Adrenal gland (tissue), 12 donors: ENCODE data around the gene XPO4. TPM values are rescaled to one million over a fixed set of nuclear protein-coding genes. Genes with fewer than 3 reads are reported as not detected.

Experiments used
- DNase-seq, 7 donors: peaks; one replicate each; pipeline ENCODE4 v3.0.0-alpha.2; 2019 to 2020
- H3K27ac ChIP-seq, 5 donors: fragments of 200-600 bp; sonication (generic) in 4 of 5; 1 replicate in 3 of 5; 2 replicates in 2 of 5; pipeline versions ENCODE4 v1.5.1 to v1.8.0; 2016 to 2020; ENCODE audit warnings: mild to moderate bottlenecking in 1 of 5
- H3K27me3 ChIP-seq: fragments of 200-600 bp; 2 replicates; pipeline ENCODE4 v1.8.0; 2021
- H3K36me3 ChIP-seq, 2 donors: fragments of 200-600 bp; replicated peaks in 1 of 2; 1 replicate in 1 of 2; 2 replicates in 1 of 2; pipeline versions ENCODE4 v1.5.1 to v1.8.0; 2018 to 2022
- H3K4me1 ChIP-seq, 2 donors: fragments of 200-600 bp; replicated peaks in 1 of 2; 1 replicate in 1 of 2; 2 replicates in 1 of 2; pipeline versions ENCODE4 v1.5.1 to v1.8.0; 2018 to 2021
- H3K4me3 ChIP-seq, 4 donors: fragments of 200-600 bp; sonication (generic) in 3 of 4; one replicate each; pipeline ENCODE4 v1.5.1; 2016 to 2018
- H3K9me3 ChIP-seq, 3 donors: fragments of 200-600 bp; sonication (generic) in 1 of 3; replicated peaks in 1 of 3; 1 replicate in 2 of 3; 2 replicates in 1 of 3; pipeline versions ENCODE4 v1.5.1 to v1.8.0; 2016 to 2021
- POLR2A ChIP-seq, 2 donors: fragments of 450-650 bp; IDR thresholded peaks; one replicate each; pipeline ENCODE4 v1.6.1; 2017; ENCODE audit warnings: antibody characterized with exemption in 2 of 2, mild to moderate bottlenecking in 2 of 2, moderate library complexity in 1 of 2
- WGBS, 4 donors: extraction: QIAGEN DNeasy Blood & Tissue Kit in 2 of 4; methylation state at CpG; one replicate each; pipeline versions ENCODE4 v1.1.5 to v1.1.7; 2013 to 2017; 5-methylcytosine and 5-hydroxymethylcytosine counted together
- intact Hi-C, 2 donors: fragments of 100-400 bp; cut with DNase I; formaldehyde crosslinking; loops; one replicate each; pipeline versions ENCODE4 v1.14.1 to v1.15.0; 2022 to 2023
- polyA plus RNA-seq, 3 donors: library from polyadenylated mRNA; stranded (reverse); fragments of 200-250 nt in 2 of 3; fragments of 350-450 nt in 1 of 3; fragmentation: Illumina TruSeq in 1 of 3; extraction: RNeasy Lipid Tissue Mini Kit (QIAGEN cat#74804) in 1 of 3; gene quantifications; one replicate each; pipeline ENCODE4 v1.2.3, GENCODE V29; 2013 to 2014
- total RNA-seq, 9 donors: library from RNA; depleted of rRNA in 4 of 9; stranded (reverse); fragments of >200 nt in 4 of 9; fragments of 120-200 nt in 1 of 9; fragmentation: NEBNext Ultra II Directional in 1 of 9; extraction: Animal tissue kit (Norgen Biotek cat#: 25700) in 1 of 9; gene quantifications; one replicate each; pipeline versions ENCODE4 v1.1.0 to v1.2.4, GENCODE V29; 2013 to 2023
- TF ChIP-seq, protein P1 (sequence below), 6 experiments: fragments of 450-650 bp in 4 of 6; fragments of 200-600 bp in 2 of 6; sonication (generic) in 1 of 6; IDR thresholded peaks; 1 replicate in 5 of 6; 2 replicates in 1 of 6; pipeline versions ENCODE4 v1.5.1 to v1.8.0; 2016 to 2021; ENCODE audit warnings: antibody characterized with exemption in 6 of 6, mild to moderate bottlenecking in 2 of 6, moderate library complexity in 1 of 6
- donor health status: healthy with polysubstance abuse.
- donor health status: Bipolar disorder and iron deficiency.
- donor health status: DM: yes; HTN: yes; CAD: no.
- donor health status: DM: no; HTN: no; CAD: no.
- donor health status: DM: no; HTN: no; CAD: no.
- donor health status: DM: yes; HTN: yes; CAD: no.

XPO4 gene
- total and polyA plus RNA-seq, 12 donors = 1.9 to 20.3 (median 11.5) TPM

DNA sequence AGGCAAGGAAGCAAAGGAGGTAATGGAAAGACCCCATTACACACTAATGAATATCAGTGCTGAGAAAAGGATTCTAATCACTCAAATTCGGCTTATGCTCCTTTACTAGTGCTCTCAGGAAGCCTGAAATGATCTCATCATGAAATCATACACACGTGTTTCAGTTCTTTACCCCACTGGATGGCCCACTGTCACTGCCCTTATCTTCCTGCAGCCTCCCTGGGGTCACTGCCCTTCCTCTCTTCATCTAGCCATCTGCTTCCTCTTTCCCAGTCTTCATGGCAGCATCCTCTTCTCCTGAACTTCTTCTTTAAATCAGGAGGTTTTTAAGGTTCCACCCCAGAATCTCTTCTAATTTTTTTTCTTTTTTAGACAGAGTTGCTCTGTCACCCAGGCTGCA is 100.8 kb downstream of the XPO4 start:
- no peak for TF ChIP-seq POLR2A (IDR thresholded peaks at IDR 0.05)
- H3K9me3 ChIP-seq = no peaks in the 10 kb centered on the region
- 48 to 57% (median 53%) methylated on average over 2 of the region's 2 CpGs for WGBS, 4 donors

DNA sequence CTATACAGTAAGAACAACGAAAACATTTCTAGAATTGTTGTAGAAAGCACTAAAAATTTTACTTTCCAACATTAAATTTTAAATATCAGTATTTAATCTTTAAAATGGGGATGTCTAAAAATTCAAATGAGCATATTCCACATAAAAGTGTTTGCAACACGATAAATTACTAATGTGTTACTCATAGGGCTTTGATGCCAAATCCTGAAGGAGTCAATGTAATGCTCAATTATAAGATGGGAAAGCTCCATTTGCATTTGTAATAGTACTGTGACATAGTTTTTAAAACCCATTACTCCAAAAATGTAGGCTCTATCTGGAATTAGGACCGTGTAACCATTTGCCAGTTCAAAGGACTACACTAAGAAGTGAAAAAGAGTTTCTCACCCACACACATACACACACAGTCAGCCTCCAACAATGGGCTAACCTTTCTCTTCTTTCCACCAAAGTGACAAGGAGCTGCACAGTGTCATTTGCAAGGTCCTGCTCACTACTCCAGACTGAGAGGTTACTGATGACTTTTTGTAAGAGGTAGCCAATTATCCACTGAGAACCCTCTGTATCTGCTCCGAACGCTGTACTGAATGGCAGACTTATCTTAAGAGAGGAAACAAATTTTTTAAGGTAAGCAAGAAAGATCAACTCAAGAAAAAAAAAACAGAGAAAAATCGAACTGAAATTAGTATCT is 102.7 kb downstream of the XPO4 start:
- no peaks in the 10 kb centered on the region for H3K27me3 ChIP-seq
- H3K4me3 ChIP-seq = no peak overlapping the region
- DNase-seq = no peak
- 72 to 83% (median 74%) methylated on average over 6 of the region's 6 CpGs for WGBS, 4 donors
- peaks cover 0 to 7% of the 10 kb centered on the region in 2 donors for H3K36me3 ChIP-seq
- no peaks in the 10 kb centered on the region for H3K4me1 ChIP-seq
- no peak overlapping the region for H3K27ac ChIP-seq
- no peaks in the 10 kb centered on the region for H3K9me3 ChIP-seq
- TF ChIP-seq, protein P1, sequence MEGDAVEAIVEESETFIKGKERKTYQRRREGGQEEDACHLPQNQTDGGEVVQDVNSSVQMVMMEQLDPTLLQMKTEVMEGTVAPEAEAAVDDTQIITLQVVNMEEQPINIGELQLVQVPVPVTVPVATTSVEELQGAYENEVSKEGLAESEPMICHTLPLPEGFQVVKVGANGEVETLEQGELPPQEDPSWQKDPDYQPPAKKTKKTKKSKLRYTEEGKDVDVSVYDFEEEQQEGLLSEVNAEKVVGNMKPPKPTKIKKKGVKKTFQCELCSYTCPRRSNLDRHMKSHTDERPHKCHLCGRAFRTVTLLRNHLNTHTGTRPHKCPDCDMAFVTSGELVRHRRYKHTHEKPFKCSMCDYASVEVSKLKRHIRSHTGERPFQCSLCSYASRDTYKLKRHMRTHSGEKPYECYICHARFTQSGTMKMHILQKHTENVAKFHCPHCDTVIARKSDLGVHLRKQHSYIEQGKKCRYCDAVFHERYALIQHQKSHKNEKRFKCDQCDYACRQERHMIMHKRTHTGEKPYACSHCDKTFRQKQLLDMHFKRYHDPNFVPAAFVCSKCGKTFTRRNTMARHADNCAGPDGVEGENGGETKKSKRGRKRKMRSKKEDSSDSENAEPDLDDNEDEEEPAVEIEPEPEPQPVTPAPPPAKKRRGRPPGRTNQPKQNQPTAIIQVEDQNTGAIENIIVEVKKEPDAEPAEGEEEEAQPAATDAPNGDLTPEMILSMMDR (IDR thresholded peaks at IDR 0.05) = no peak
- TF ChIP-seq POLR2A (IDR thresholded peaks at IDR 0.05) = no peak
- intact Hi-C loops = no loop called here

More for the DNA sequence above, 100.8 kb downstream of the XPO4 start:
- no peaks in the 10 kb centered on the region for H3K27me3 ChIP-seq
- no peaks in the 10 kb centered on the region for H3K4me1 ChIP-seq
- H3K27ac ChIP-seq = no peak overlapping the region
- no peaks in the 10 kb centered on the region for H3K36me3 ChIP-seq
- no peak for DNase-seq
- H3K4me3 ChIP-seq = no peak overlapping the region
- intact Hi-C loops = no loop called here

DNA sequence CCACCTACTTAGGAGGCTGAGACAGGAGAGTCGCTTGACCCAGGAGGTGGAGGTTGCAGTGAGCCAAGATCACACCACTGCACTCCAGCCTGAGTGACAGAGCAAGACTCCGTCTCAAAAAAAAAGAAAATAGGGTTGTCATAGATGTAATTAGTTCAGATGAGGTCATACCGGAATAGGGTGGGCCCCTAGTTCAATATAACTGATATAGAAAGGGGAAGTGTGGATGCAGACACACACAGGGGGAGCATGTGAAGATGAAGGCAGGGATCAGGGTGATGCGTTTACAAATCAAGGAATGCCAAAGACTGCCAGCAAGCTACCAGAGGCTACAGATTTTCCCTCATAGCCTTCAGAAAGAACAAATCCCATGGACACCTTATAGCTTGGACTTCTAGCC is 104.5 kb downstream of the XPO4 start:
- 88 to 96% (median 93%) methylated on average over 4 of the region's 4 CpGs for WGBS, 4 donors
- intact Hi-C loops = no loop called here
- DNase-seq = no peak
- Histone ChIP-seq H3K27me3 (no peaks in the 10 kb centered on the region), H3K9me3 (no peaks in the 10 kb centered on the region), H3K27ac (no peak overlapping the region), H3K4me3 (no peak overlapping the region), H3K36me3 (peaks cover 0 to 7% of the 10 kb centered on the region in 2 donors), H3K4me1 (no peaks in the 10 kb centered on the region)
- TF ChIP-seq, protein P1 (IDR thresholded peaks at IDR 0.05) = no peak
- TF ChIP-seq POLR2A (IDR thresholded peaks at IDR 0.05) = no peak

DNA sequence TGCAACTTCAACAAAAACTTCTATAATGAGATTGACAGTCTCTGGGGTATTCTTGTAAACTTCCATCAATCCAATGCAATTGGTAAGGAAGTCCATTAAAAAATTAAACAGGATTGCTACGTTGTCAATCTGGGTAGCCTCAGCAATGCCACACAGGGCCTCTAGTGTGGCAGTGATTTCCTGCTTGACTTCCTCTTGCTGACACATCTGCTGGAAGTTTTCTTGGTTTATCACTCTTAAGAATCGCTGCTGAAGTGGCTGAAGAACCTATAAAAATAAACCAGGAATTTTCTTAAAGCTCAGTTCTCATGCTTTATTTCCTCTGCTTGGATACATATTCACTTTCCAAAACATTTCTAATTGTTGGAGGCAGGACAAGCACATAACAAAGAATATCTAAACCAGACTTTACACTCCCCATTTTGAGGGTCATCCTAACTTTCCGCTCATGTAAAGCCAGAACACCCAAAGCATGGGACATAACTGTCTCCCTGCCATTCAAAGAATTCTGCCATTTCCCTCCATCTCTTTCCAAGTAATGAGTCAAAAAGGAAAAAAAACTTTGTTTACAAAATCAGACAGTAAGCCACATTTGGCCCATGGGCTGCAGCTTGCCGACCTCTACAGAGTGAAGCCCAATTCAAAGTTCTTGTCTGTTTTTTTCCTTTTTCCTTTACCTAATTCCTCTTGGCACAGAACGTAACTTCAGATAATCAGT is 105.6 kb downstream of the XPO4 start:
- TF ChIP-seq, protein P1 (IDR thresholded peaks at IDR 0.05) = no peak
- TF ChIP-seq POLR2A (IDR thresholded peaks at IDR 0.05) = no peak

More for the DNA sequence above, 105.6 kb downstream of the XPO4 start:
- Histone ChIP-seq H3K4me3 (no peak overlapping the region), H3K4me1 (no peaks in the 10 kb centered on the region), H3K27ac (no peak overlapping the region), H3K36me3 (peaks cover 0 to 7% of the 10 kb centered on the region in 2 donors), H3K27me3 (no peaks in the 10 kb centered on the region), H3K9me3 (no peaks in the 10 kb centered on the region)
- intact Hi-C loops = no loop called here
- no peak for DNase-seq
- WGBS, 4 donors = 74 to 82% (median 77%) methylated on average over 5 of the region's 5 CpGs
